PC-3 (cell line): ENCODE data around the gene POMT1. TPM values are rescaled to one million over a fixed set of nuclear protein-coding genes. Genes with fewer than 3 reads are reported as not detected.
"Not testable (repeated sequence)": the region's sequence is repeated elsewhere in the genome, so short reads cannot be mapped to it uniquely, and the experiment has no call there.

ENCODE experiments used
- ATAC-seq: fragments of 200-7000 bp; cut with Tn5 transposase; 2 replicates; pipeline ENCODE4 v1.9.1; 2020; ENCODE audit warnings: mild to moderate bottlenecking, moderate library complexity
- Bru-seq: library from RNA; stranded (reverse); fragments of 400-500 nt; gene quantifications from one replicate; lab custom pipeline; 2021; lab: Mats Ljungman, UMichigan
- BruChase-seq, 2 experiments: library from RNA; stranded (reverse); fragments of 400-500 nt; gene quantifications; one replicate each; lab custom pipeline; 2021; lab: Mats Ljungman, UMichigan
- BruUV-seq: library from RNA; stranded (reverse); fragments of 400-500 nt; replicated peaks from 2 replicates; lab custom pipeline; 2021; lab: Mats Ljungman, UMichigan
- CTCF ChIA-PET: fragments of 300-600 bp; sonication (Branson Sonifier 250); formaldehyde crosslinking; loops from one replicate; lab custom pipeline; 2022; ENCODE audit warnings: antibody characterized with exemption; lab: Charles Lee
- POLR2A ChIA-PET: fragments of 300-600 bp; sonication (Branson Sonifier 250); formaldehyde crosslinking; loops from one replicate; lab custom pipeline; 2022; ENCODE audit warnings: antibody characterized with exemption; ENCODE audit not compliant: unreplicated experiment; lab: Charles Lee
- DNase-seq: peaks from one replicate; pipeline ENCODE4 v3.0.0-alpha.2; 2015
- H2AFZ ChIP-seq: fragments of 300-600 bp; sonication (generic); 2 replicates; pipeline ENCODE4 v1.6.0; 2016; ENCODE audit warnings: antibody characterized with exemption, low read length
- H3F3A ChIP-seq: fragments of 300-600 bp; sonication (generic); one replicate; pipeline ENCODE4 v1.6.0; 2017; ENCODE audit warnings: antibody characterized with exemption, low read length, control low read depth, mild to moderate bottlenecking; ENCODE audit not compliant: unreplicated experiment
- H3K27ac ChIP-seq: fragments of 300-600 bp; sonication (generic); 2 replicates; pipeline ENCODE4 v1.5.1; 2016; ENCODE audit warnings: mild to moderate bottlenecking, low read length
- H3K27me3 ChIP-seq: fragments of 300-600 bp; sonication (generic); 2 replicates; pipeline ENCODE4 v1.6.1; 2016; ENCODE audit warnings: low read length, mixed read lengths
- H3K36me3 ChIP-seq: fragments of 300-600 bp; sonication (generic); 2 replicates; pipeline ENCODE4 v1.6.1; 2016; ENCODE audit warnings: low read depth, mixed run types, low read length, mixed read lengths
- H3K4me1 ChIP-seq: fragments of 300-600 bp; sonication (generic); 2 replicates; pipeline ENCODE4 v1.5.1; 2016; ENCODE audit warnings: low read length; ENCODE audit not compliant: insufficient read depth
- H3K4me2 ChIP-seq: fragments of 300-600 bp; sonication (generic); 2 replicates; pipeline ENCODE4 v1.6.0; 2016; ENCODE audit warnings: low read length
- H3K4me3 ChIP-seq: fragments of 300-600 bp; sonication (generic); 2 replicates; pipeline ENCODE4 v1.5.1; 2016; ENCODE audit warnings: mild to moderate bottlenecking, low read length, mixed read lengths
- H3K79me2 ChIP-seq: fragments of 300-600 bp; sonication (generic); 2 replicates; pipeline ENCODE4 v1.6.1; 2017; ENCODE audit warnings: low read length, mixed read lengths
- H3K9ac ChIP-seq: fragments of 300-600 bp; sonication (generic); 2 replicates; pipeline ENCODE4 v1.6.0; 2016; ENCODE audit warnings: mild to moderate bottlenecking, low read length
- H3K9me2 ChIP-seq: fragments of 300-600 bp; sonication (generic); replicated peaks from 2 replicates; pipeline ENCODE4 v1.6.1; 2016; ENCODE audit warnings: mixed run types, low read length, mixed read lengths
- H3K9me3 ChIP-seq: fragments of 300-600 bp; sonication (generic); 2 replicates; pipeline ENCODE4 v1.6.1; 2016; ENCODE audit warnings: low read length, mixed read lengths
- H4K20me1 ChIP-seq: fragments of 300-600 bp; sonication (generic); 2 replicates; pipeline ENCODE4 v1.6.1; 2016; ENCODE audit warnings: low read length, mixed read lengths
- EZH2 ChIP-seq: fragments of 300-600 bp; sonication (generic); IDR thresholded peaks from one replicate; pipeline ENCODE4 v1.6.1; 2017; ENCODE audit warnings: antibody characterized with exemption, mild to moderate bottlenecking, low read length; ENCODE audit not compliant: unreplicated experiment
- EZH2phosphoT487 ChIP-seq: fragments of 300-600 bp; sonication (generic); IDR thresholded peaks from 2 replicates; pipeline ENCODE4 v1.6.1; 2018; ENCODE audit warnings: mild to moderate bottlenecking, antibody characterized with exemption, low read length, borderline replicate concordance
- intact Hi-C: fragments of 100-400 bp; cut with micrococcal nuclease; formaldehyde crosslinking; loops from 2 replicates; pipeline ENCODE4 v1.9.0; 2023
- long read RNA-seq: library from polyadenylated mRNA; unstranded; transcript quantifications from one replicate; pipeline ENCODE4 v2.0.0, GENCODE V29; 2021; ENCODE audit not compliant: unreplicated experiment
- total RNA-seq: library from RNA; depleted of rRNA; stranded (reverse); fragments of >200 nt; gene quantifications from 2 replicates; pipeline ENCODE4 v1.2.3, GENCODE V29; 2014; rRNA removed
- TF ChIP-seq, protein P1 (sequence below): fragments of 300-600 bp; sonication (generic); conservative IDR thresholded peaks from 2 replicates; pipeline ENCODE4 v1.5.1; 2017; ENCODE audit warnings: antibody characterized with exemption, low read depth, mild to moderate bottlenecking, low read length

POMT1 gene
- total RNA-seq (24.1 and 30.4 TPM in 2 replicates), Bru-seq, nascent RNA (percentile 61 among the genes with signal in this experiment), BruChase-seq, experiment 1, labeled RNA remaining after a 6-hour chase (percentile 78 among the genes with signal in this experiment), BruChase-seq, experiment 2, labeled RNA remaining after a 2-hour chase (percentile 73 among the genes with signal in this experiment)
- long read RNA-seq, transcript POMT1-204 (20 exons, 3,038 nt), result major isoform, 15 of 87 reads
- long read RNA-seq, partial matches to known transcripts, result 33 of 87 reads
- long read RNA-seq, other reads (novel, unspliced or antisense), result 33 of 87 reads

- Histone ChIP-seq H3K27ac (no peak within 1 kb of the TSS), H3K4me1 (peaks cover 19% of the 10 kb centered on the region), H3K9me3 (no peaks in the 10 kb centered on the region), H3K4me2 (peak within 1 kb of the TSS; percentile 99), H3K27me3 (no peaks in the 10 kb centered on the region), H4K20me1 (no peaks in the 10 kb centered on the region), H3F3A (no peaks in the 10 kb centered on the region), H3K79me2 (peaks cover 15% of the 10 kb centered on the region), H2AFZ (peak within 1 kb of the TSS; percentile 89), H3K9ac (peak within 1 kb of the TSS; percentile 74), H3K9me2 (no peaks in the 10 kb centered on the region), H3K4me3 (peak within 1 kb of the TSS; percentile 85), H3K36me3 (no peaks in the 10 kb centered on the region; the same call in 1 of the 2 replicates)
- peak; percentile 69 for ATAC-seq
- BruUV-seq, result no TSS peak
- ChIA-PET CTCF (no interaction called here), POLR2A (no interaction called here)
- peak; percentile 77 for DNase-seq
- TF ChIP-seq EZH2, result no peak
- TF ChIP-seq, protein P1, sequence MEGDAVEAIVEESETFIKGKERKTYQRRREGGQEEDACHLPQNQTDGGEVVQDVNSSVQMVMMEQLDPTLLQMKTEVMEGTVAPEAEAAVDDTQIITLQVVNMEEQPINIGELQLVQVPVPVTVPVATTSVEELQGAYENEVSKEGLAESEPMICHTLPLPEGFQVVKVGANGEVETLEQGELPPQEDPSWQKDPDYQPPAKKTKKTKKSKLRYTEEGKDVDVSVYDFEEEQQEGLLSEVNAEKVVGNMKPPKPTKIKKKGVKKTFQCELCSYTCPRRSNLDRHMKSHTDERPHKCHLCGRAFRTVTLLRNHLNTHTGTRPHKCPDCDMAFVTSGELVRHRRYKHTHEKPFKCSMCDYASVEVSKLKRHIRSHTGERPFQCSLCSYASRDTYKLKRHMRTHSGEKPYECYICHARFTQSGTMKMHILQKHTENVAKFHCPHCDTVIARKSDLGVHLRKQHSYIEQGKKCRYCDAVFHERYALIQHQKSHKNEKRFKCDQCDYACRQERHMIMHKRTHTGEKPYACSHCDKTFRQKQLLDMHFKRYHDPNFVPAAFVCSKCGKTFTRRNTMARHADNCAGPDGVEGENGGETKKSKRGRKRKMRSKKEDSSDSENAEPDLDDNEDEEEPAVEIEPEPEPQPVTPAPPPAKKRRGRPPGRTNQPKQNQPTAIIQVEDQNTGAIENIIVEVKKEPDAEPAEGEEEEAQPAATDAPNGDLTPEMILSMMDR, result no peak
- TF ChIP-seq EZH2phosphoT487, result no peak
- intact Hi-C loops, result loop anchor here (5.0 kb wide), 1 partner anchor 59 kb away; no protein-coding TSS in a partner anchor
Measured at GRCh38 chr9:131502781-131503625, at the start of gene POMT1. Gene POMT1, plus strand, starts transcription at chr9:131502918. Its CDS starts 1,301 bp downstream, at chr9:131504219.

DNA sequence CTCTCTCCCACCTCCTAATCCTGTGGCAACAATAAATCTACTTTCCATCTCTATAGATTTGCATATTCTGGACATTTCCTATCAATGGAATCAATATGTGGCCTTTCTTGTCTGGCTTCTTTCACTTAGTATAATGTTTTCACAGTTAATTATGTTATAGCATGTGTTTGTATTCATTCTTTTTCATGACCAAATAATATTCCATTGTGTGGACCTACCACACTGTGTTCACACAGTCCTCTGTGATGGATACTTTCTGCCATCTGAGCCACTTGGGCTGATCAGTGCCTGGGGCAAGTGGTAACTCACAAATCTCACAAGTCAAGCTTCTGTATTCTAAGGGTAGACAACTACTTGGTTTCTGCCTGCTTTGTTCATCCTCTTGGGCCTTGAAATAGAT, 48.7 kb upstream of the POMT1 start:
- DNase-seq, result no peak
- Histone ChIP-seq H3K9ac (no peak overlapping the region), H3K27ac (no peak overlapping the region), H2AFZ (no peak overlapping the region), H3K9me2 (no peaks in the 10 kb centered on the region), H3K4me1 (no peaks in the 10 kb centered on the region), H3F3A (no peaks in the 10 kb centered on the region), H3K36me3 (peaks cover 30% of the 10 kb centered on the region), H4K20me1 (no peaks in the 10 kb centered on the region), H3K79me2 (no peaks in the 10 kb centered on the region), H3K27me3 (no peaks in the 10 kb centered on the region), H3K4me3 (no peak overlapping the region), H3K9me3 (no peaks in the 10 kb centered on the region), H3K4me2 (no peak overlapping the region)
- no peak for ATAC-seq
- TF ChIP-seq EZH2phosphoT487 (no peak), EZH2 (no peak)
- TF ChIP-seq, protein P1, result no peak
- POLR2A ChIA-PET, result no interaction called here
- CTCF ChIA-PET, result no interaction called here
- intact Hi-C loops, result loop anchor here (10.0 kb wide), 1 partner anchor 99 kb away; no protein-coding TSS in a partner anchor
- BruUV-seq, result no TSS peak

DNA sequence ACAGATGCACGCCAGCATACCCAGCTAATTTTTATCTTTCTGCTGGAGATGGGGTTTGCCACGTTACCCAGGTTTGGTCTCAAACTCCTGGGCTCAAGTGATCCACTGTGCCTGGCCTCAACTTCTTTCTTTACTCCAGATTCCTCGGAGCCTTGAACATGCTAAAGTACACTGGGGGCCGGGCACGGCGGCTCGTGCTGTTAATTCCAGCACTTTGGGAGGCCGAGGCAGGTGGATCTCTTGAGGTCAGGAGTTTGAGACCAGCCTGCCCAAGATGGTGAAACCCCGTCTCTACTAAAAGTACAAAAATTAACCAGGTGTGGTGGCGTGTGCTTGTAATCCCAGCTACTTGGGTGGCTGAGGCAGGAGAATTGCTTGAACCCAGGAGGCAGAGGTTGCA, 47.1 kb upstream of the POMT1 start:
- H3F3A ChIP-seq, H3K79me2 ChIP-seq, DNase-seq, CTCF ChIA-PET, BruUV-seq, H2AFZ ChIP-seq, H3K4me1 ChIP-seq, H3K9me2 ChIP-seq, H3K9ac ChIP-seq, H3K4me3 ChIP-seq, H3K9me3 ChIP-seq, POLR2A ChIA-PET, ATAC-seq, H3K27me3 ChIP-seq, H3K27ac ChIP-seq, H4K20me1 ChIP-seq, H3K4me2 ChIP-seq: not testable (repeated sequence)
- intact Hi-C loops, result loop anchor here (10.0 kb wide), 1 partner anchor 101 kb away; no protein-coding TSS in a partner anchor
- H3K36me3 ChIP-seq, result peaks cover 32% of the 10 kb centered on the region
